Keratinocyte (primary cell): ENCODE data around the gene SIGLEC14. TPM values are rescaled to one million over a fixed set of nuclear protein-coding genes. Genes with fewer than 3 reads are reported as not detected.

Experiments
- DNase-seq: peaks from one replicate; pipeline ENCODE4 v3.0.0-alpha.2; 2011; ENCODE audit warnings: low read depth, missing footprints, low spot score
- FAIRE-seq: peaks from 2 replicates; lab custom pipeline; 2011; peaks lifted over from hg19 to GRCh38; lab: Jason Lieb, UNC
- H2AFZ ChIP-seq: 2 replicates; pipeline ENCODE4 v1.6.0; 2012; ENCODE audit warnings: low read length, control low read depth, inconsistent platforms; ENCODE audit not compliant: control insufficient read depth
- H3K27ac ChIP-seq: 2 replicates; pipeline ENCODE4 v1.5.1; 2011; ENCODE audit warnings: low read length; ENCODE audit not compliant: control insufficient read depth, insufficient read depth
- H3K27me3 ChIP-seq: 3 replicates; pipeline ENCODE4 v1.6.0; 2011; ENCODE audit warnings: low read length; ENCODE audit not compliant: control insufficient read depth, insufficient read depth; ENCODE audit errors: extremely low read depth
- H3K36me3 ChIP-seq, 2 experiments: 2 replicates in 1 of 2; 3 replicates in 1 of 2; pipeline ENCODE4 v1.5.1; 2011; ENCODE audit warnings: low read length in 2 of 2, mild to moderate bottlenecking in 1 of 2; ENCODE audit not compliant: control insufficient read depth in 2 of 2, insufficient read depth in 2 of 2; ENCODE audit errors: extremely low read depth in 1 of 2
- H3K4me1 ChIP-seq: 3 replicates; pipeline ENCODE4 v1.5.1; 2011; ENCODE audit warnings: low read length; ENCODE audit not compliant: control insufficient read depth, insufficient read depth; ENCODE audit errors: extremely low read depth
- H3K4me2 ChIP-seq: 3 replicates; pipeline ENCODE4 v1.6.0; 2011; ENCODE audit warnings: low read depth, low read length; ENCODE audit not compliant: control insufficient read depth, insufficient read depth; ENCODE audit errors: extremely low read depth
- H3K4me3 ChIP-seq, 3 experiments: fragments of 200-600 bp in 1 of 3; sonication (generic) in 1 of 3; 2 replicates in 2 of 3; 3 replicates in 1 of 3; pipeline ENCODE4 v1.5.1; 2011 to 2016; ENCODE audit warnings: low read length in 3 of 3, mild to moderate bottlenecking in 3 of 3, control low read depth in 2 of 3, inconsistent platforms in 1 of 3, low read depth in 1 of 3, mixed read lengths in 1 of 3, mixed run types in 1 of 3, moderate library complexity in 1 of 3; ENCODE audit not compliant: control insufficient read depth in 2 of 3, insufficient read depth in 2 of 3; ENCODE audit errors: extremely low read depth in 1 of 3
- H3K79me2 ChIP-seq: 2 replicates; pipeline ENCODE4 v1.6.0; 2012; ENCODE audit warnings: low read length; ENCODE audit not compliant: control insufficient read depth, insufficient read depth
- H3K9ac ChIP-seq: 3 replicates; pipeline ENCODE4 v1.6.0; 2011; ENCODE audit warnings: low read length; ENCODE audit not compliant: control insufficient read depth, insufficient read depth; ENCODE audit errors: extremely low read depth
- H3K9me1 ChIP-seq: 3 replicates; pipeline ENCODE4 v1.6.0; 2011; ENCODE audit warnings: low read length; ENCODE audit not compliant: control insufficient read depth, insufficient read depth; ENCODE audit errors: extremely low read depth
- H3K9me3 ChIP-seq: 2 replicates; pipeline ENCODE4 v1.5.1; 2012; ENCODE audit warnings: low read depth, low read length; ENCODE audit not compliant: control insufficient read depth
- H4K20me1 ChIP-seq: 3 replicates; pipeline ENCODE4 v1.6.0; 2011; ENCODE audit warnings: low read length; ENCODE audit not compliant: control insufficient read depth, insufficient read depth; ENCODE audit errors: extremely low read depth
- EZH2 ChIP-seq: IDR thresholded peaks from one replicate; pipeline ENCODE4 v1.6.1; 2012; ENCODE audit warnings: inconsistent platforms, mild to moderate bottlenecking, low read length, moderate library complexity
- dilution Hi-C: fragments of 300-500 bp; cut with MboI; formaldehyde crosslinking; loops from one replicate; pipeline ENCODE4 v1.7.0; 2020; ENCODE audit warnings: low sequenced_read_pairs; ENCODE audit not compliant: extremely low pct_ligation_motif_present
- polyA plus RNA-seq, 5 experiments: library from polyadenylated mRNA; depleted of rRNA in 3 of 5; stranded (reverse) in 3 of 5; stranded (forward) in 1 of 5; unstranded in 1 of 5; fragments of >200 nt; gene quantifications; 1 replicate in 1 of 5; 2 replicates in 3 of 5; 3 replicates in 1 of 5; pipeline versions ENCODE4 v1.2.1 to v1.2.3, GENCODE V29; 2011 to 2012; ENCODE audit warnings: missing spikeins in 2 of 5, low read depth in 1 of 5, low replicate concordance in 1 of 5
- TF ChIP-seq, protein P1 (sequence below), 3 experiments: IDR thresholded peaks in 1 of 3; conservative IDR thresholded peaks in 1 of 3; optimal IDR thresholded peaks in 1 of 3; 2 replicates in 2 of 3; 3 replicates in 1 of 3; pipeline versions ENCODE3 to v1.5.1; 2011; ENCODE audit warnings: low read length in 3 of 3, mild to moderate bottlenecking in 3 of 3, moderate library complexity in 2 of 3, control low read depth in 1 of 3, inconsistent platforms in 1 of 3; ENCODE audit not compliant: insufficient read depth in 2 of 3; ENCODE audit errors: extremely low read depth in 1 of 3

SIGLEC14 gene
- polyA plus RNA-seq, 1 donor (not counting 4 experiments of a cell fraction or from before 2014, with no cell fraction given) = not detected

DNA sequence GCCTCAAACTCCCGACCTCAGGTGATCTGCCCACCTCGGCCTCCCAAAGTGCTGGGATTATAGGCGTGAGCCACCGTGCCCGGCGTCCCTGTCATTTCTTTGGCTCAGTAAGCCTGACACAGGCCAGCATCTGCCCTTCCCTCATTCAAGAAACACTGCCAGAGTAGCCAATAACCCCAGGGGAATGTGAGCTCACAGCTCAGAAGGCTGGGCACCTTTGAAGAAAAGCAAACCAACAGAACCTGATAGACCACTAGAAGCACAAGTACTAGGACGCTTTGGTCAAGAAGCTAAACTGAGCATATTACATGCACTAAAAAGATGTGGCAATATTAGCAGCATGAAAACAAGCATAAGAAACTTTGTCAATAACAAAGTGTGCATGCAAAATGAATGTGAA lies 30.6 kb downstream of the SIGLEC14 start:
- H3K4me1 ChIP-seq = no peaks in the 10 kb centered on the region
- no peak for FAIRE-seq

GRCh38 chr19:51614789-51615188 lies 31.8 kb downstream of the SIGLEC14 start:
- Histone ChIP-seq H3K4me3 (no peak overlapping the region), H4K20me1 (no peaks in the 10 kb centered on the region), H3K9me3 (no peaks in the 10 kb centered on the region), H3K9ac (no peak overlapping the region), H3K79me2 (no peaks in the 10 kb centered on the region), H3K9me1 (no peaks in the 10 kb centered on the region), H3K4me1 (no peaks in the 10 kb centered on the region), H3K36me3 (no peaks in the 10 kb centered on the region), H3K4me2 (no peak overlapping the region), H2AFZ (no peak overlapping the region), H3K27me3 (no peaks in the 10 kb centered on the region), H3K27ac (no peak overlapping the region)
- dilution Hi-C loops = no loop called here
- TF ChIP-seq, protein P1, sequence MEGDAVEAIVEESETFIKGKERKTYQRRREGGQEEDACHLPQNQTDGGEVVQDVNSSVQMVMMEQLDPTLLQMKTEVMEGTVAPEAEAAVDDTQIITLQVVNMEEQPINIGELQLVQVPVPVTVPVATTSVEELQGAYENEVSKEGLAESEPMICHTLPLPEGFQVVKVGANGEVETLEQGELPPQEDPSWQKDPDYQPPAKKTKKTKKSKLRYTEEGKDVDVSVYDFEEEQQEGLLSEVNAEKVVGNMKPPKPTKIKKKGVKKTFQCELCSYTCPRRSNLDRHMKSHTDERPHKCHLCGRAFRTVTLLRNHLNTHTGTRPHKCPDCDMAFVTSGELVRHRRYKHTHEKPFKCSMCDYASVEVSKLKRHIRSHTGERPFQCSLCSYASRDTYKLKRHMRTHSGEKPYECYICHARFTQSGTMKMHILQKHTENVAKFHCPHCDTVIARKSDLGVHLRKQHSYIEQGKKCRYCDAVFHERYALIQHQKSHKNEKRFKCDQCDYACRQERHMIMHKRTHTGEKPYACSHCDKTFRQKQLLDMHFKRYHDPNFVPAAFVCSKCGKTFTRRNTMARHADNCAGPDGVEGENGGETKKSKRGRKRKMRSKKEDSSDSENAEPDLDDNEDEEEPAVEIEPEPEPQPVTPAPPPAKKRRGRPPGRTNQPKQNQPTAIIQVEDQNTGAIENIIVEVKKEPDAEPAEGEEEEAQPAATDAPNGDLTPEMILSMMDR (optimal IDR thresholded peaks at IDR 0.05 in 1 of 3, IDR thresholded peaks at IDR 0.05 in 1 of 3, conservative IDR thresholded peaks at IDR 0.05 in 1 of 3; ENCODE audit: extremely low read depth in 1 of 3, insufficient read depth in 2 of 3, low read length in 3 of 3) = no peak
- no peak for TF ChIP-seq EZH2
- DNase-seq (no peak), FAIRE-seq (no peak)

More for the DNA sequence above, 30.6 kb downstream of the SIGLEC14 start:
- Histone ChIP-seq H3K27me3 (no peaks in the 10 kb centered on the region), H3K4me2 (no peak overlapping the region), H3K36me3 (no peaks in the 10 kb centered on the region), H2AFZ (no peak overlapping the region), H3K9ac (no peak overlapping the region), H3K27ac (no peak overlapping the region), H4K20me1 (no peaks in the 10 kb centered on the region), H3K79me2 (no peaks in the 10 kb centered on the region), H3K9me1 (no peaks in the 10 kb centered on the region), H3K9me3 (no peaks in the 10 kb centered on the region), H3K4me3 (no peak overlapping the region)
- TF ChIP-seq EZH2 = no peak
- TF ChIP-seq, protein P1 (optimal IDR thresholded peaks at IDR 0.05 in 1 of 3, IDR thresholded peaks at IDR 0.05 in 1 of 3, conservative IDR thresholded peaks at IDR 0.05 in 1 of 3; ENCODE audit: extremely low read depth in 1 of 3, insufficient read depth in 2 of 3, low read length in 3 of 3) = no peak
- dilution Hi-C loops = no loop called here
- no peak for DNase-seq
